ENCODE results near the gene TMEM187. TPM values are rescaled to one million over a fixed set of nuclear protein-coding genes. Genes with fewer than 3 reads are reported as not detected.

TMEM187 gene
- total and polyA plus RNA-seq, 2 donors (not counting 3 experiments of a cell fraction or from before 2014, with no cell fraction given), result 2.6 to 15.7 TPM

DNA sequence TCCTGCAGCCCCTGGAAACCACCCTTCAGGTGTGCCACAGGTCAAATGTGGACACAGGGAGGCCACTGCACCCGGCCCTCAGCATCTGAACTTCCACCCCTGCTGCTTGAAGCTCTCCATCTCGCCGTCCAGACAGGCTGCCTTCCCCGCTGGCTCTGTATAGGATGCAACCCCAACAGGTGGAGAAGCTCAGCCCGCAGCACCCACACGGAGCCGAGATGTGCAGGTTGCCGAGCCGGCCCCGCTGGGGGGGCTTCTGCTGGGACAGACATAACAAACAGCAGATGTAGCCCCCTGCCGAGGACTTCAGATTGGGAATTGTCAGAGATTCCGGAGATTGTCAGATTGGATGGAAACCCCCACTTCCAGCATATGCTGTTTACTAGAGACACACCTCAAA, 20.5 kb downstream of the TMEM187 start:
- intact Hi-C loops (cut with micrococcal nuclease) (no loop called here), dilution Hi-C loops (cut with MboI; ENCODE audit: extremely low pct_ligation_motif_present, low sequenced_read_pairs) (no loop called here)
- DNase-seq (ENCODE audit: low read depth, low spot score) (no peak), FAIRE-seq (no peak)
- Histone ChIP-seq H3K79me2 (ENCODE audit: control insufficient read depth, insufficient read depth, low read length) (no peaks in the 10 kb centered on the region), H2AFZ (ENCODE audit: low read depth, low read length) (no peak overlapping the region), H3K4me3 (replicated peaks in 1 of 3; ENCODE audit: insufficient read depth in 1 of 3, low read depth in 1 of 3, low read length in 3 of 3) (no peak overlapping the region), H3K36me3 (ENCODE audit: control insufficient read depth in 2 of 2, extremely low read depth in 1 of 2, insufficient read depth in 2 of 2, low read length in 2 of 2) (no peaks in the 10 kb centered on the region), H3K9me1 (replicated peaks; ENCODE audit: control insufficient read depth, extremely low read depth, insufficient read depth, low read length) (no peaks in the 10 kb centered on the region), H3K27ac (ENCODE audit: insufficient read depth, low read depth, low read length) (no peak overlapping the region), H3K4me1 (ENCODE audit: control insufficient read depth, extremely low read depth, insufficient read depth, low read length) (no peaks in the 10 kb centered on the region), H3K9me3 (replicated peaks; ENCODE audit: control insufficient read depth, insufficient read depth, low read length) (no peaks in the 10 kb centered on the region), H3K4me2 (ENCODE audit: insufficient read depth, low read length) (no peak overlapping the region), H3K9ac (replicated peaks; ENCODE audit: extremely low read depth, insufficient read depth, low read length) (no peak overlapping the region), H3K27me3 (ENCODE audit: control insufficient read depth in 2 of 2, insufficient read depth in 2 of 2, low read length in 2 of 2) (no peaks in the 10 kb centered on the region), H4K20me1 (replicated peaks; ENCODE audit: control insufficient read depth, extremely low read depth, insufficient read depth, low read length) (no peaks in the 10 kb centered on the region)
- TF ChIP-seq, protein P1, sequence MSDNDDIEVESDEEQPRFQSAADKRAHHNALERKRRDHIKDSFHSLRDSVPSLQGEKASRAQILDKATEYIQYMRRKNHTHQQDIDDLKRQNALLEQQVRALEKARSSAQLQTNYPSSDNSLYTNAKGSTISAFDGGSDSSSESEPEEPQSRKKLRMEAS (IDR thresholded peaks at IDR 0.05; ENCODE audit: insufficient read depth, insufficient read length), result no peak
- TF ChIP-seq POLR2A (IDR thresholded peaks at IDR 0.05; ENCODE audit: low read depth, low read length), result no peak
- TF ChIP-seq JUN (IDR thresholded peaks at IDR 0.05; ENCODE audit: borderline replicate concordance, insufficient read depth, insufficient read length, low read depth), result no peak
- TF ChIP-seq FOS (IDR thresholded peaks at IDR 0.05; ENCODE audit: borderline replicate concordance, insufficient read depth, low read length), result no peak
- no peak for TF ChIP-seq GATA2 (IDR thresholded peaks at IDR 0.05; ENCODE audit: insufficient read depth, insufficient read length, low read depth, low read length)
- TF ChIP-seq POLR2AphosphoS5 (IDR thresholded peaks at IDR 0.05; ENCODE audit: insufficient read depth, low read depth, low read length), result no peak
- TF ChIP-seq MYC (IDR thresholded peaks at IDR 0.05; ENCODE audit: low read depth, low read length), result no peak
- TF ChIP-seq EZH2 (IDR thresholded peaks at IDR 0.05; ENCODE audit: borderline replicate concordance, low read depth, low read length, severe bottlenecking), result no peak
- TF ChIP-seq, protein P2, sequence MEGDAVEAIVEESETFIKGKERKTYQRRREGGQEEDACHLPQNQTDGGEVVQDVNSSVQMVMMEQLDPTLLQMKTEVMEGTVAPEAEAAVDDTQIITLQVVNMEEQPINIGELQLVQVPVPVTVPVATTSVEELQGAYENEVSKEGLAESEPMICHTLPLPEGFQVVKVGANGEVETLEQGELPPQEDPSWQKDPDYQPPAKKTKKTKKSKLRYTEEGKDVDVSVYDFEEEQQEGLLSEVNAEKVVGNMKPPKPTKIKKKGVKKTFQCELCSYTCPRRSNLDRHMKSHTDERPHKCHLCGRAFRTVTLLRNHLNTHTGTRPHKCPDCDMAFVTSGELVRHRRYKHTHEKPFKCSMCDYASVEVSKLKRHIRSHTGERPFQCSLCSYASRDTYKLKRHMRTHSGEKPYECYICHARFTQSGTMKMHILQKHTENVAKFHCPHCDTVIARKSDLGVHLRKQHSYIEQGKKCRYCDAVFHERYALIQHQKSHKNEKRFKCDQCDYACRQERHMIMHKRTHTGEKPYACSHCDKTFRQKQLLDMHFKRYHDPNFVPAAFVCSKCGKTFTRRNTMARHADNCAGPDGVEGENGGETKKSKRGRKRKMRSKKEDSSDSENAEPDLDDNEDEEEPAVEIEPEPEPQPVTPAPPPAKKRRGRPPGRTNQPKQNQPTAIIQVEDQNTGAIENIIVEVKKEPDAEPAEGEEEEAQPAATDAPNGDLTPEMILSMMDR (IDR thresholded peaks at IDR 0.05; ENCODE audit: extremely low read depth in 1 of 2, insufficient read depth in 1 of 2, low read depth in 1 of 2, low read length in 2 of 2), result no peak
- ChIA-PET CTCF (no interaction called here), POLR2A (no interaction called here)
- no TSS peak for BruUV-seq (replicated peaks)

All from endothelial cell of umbilical vein (primary cell).